HCT116 (cell line): Measurements from ENCODE around the gene CAMK2A. TPM values are rescaled to one million over a fixed set of nuclear protein-coding genes. Genes with fewer than 3 reads are reported as not detected.

ENCODE experiments used
- ATAC-seq: fragments of 200-7000 bp; cut with Tn5 transposase; 2 replicates; pipeline ENCODE4 v1.9.1; 2020; ENCODE audit warnings: mild to moderate bottlenecking, moderate library complexity
- BruUV-seq: library from RNA; stranded (reverse); fragments of 400-500 nt; replicated peaks from 2 replicates; lab custom pipeline; 2021; lab: Mats Ljungman, UMichigan
- CTCF ChIA-PET: fragments of 300-600 bp; sonication (Branson Sonifier 250); formaldehyde crosslinking; loops from one replicate; lab custom pipeline; 2021; ENCODE audit warnings: antibody characterized with exemption; lab: Charles Lee
- POLR2A ChIA-PET: fragments of 300-600, 350-600 bp; sonication (Branson Sonifier 250); formaldehyde crosslinking; loops from one replicate; lab custom pipeline; 2021; ENCODE audit warnings: antibody characterized with exemption; lab: Charles Lee
- RAD21 ChIA-PET, 2 experiments: fragments of 300-600 bp; sonication (Branson Sonifier 250); formaldehyde crosslinking; loops; one replicate each; lab custom pipeline; 2023; ENCODE audit warnings: low total read pairs in 2 of 2; ENCODE audit not compliant: uncharacterized antibody in 2 of 2, unreplicated experiment in 2 of 2, low non-redundant PET in 1 of 2; lab: Charles Lee
- DNase-seq: peaks from one replicate; pipeline ENCODE4 v3.0.0-alpha.2; 2010; ENCODE audit warnings: low read depth, low spot score
- H2AFZ ChIP-seq: fragments of 200-600 bp; shearing (Covaris generic), sonication (generic); 2 replicates; pipeline ENCODE4 v1.6.1; 2017; ENCODE audit warnings: low read depth, mixed run types, mixed read lengths, antibody characterized with exemption, low read length; ENCODE audit not compliant: poor library complexity, severe bottlenecking
- H3K27ac ChIP-seq: 2 replicates; pipeline ENCODE4 v1.5.1; 2012; ENCODE audit warnings: low read depth, low read length
- H3K27me3 ChIP-seq: fragments of 200-600 bp; sonication (generic); 2 replicates; pipeline ENCODE4 v1.6.1; 2016; ENCODE audit warnings: mixed run types, low read length, mixed read lengths; ENCODE audit not compliant: insufficient read depth
- H3K36me3 ChIP-seq, 2 experiments: fragments of 200-500 bp in 1 of 2; fragments of 200-600 bp in 1 of 2; sonication (Bioruptor generic) in 1 of 2; sonication (generic) in 1 of 2; 2 replicates each; pipeline versions ENCODE4 v1.5.1 to v1.6.1; 2014 to 2016; ENCODE audit warnings: low read length in 2 of 2, inconsistent platforms in 1 of 2, mixed read lengths in 1 of 2, mixed run types in 1 of 2; ENCODE audit not compliant: insufficient read depth in 2 of 2, control insufficient read depth in 1 of 2
- H3K4me1 ChIP-seq, 2 experiments: fragments of 200-600 bp in 1 of 2; sonication (generic) in 1 of 2; 2 replicates each; pipeline versions ENCODE4 v1.5.1 to v1.6.1; 2012 to 2017; ENCODE audit warnings: low read length in 2 of 2, inconsistent platforms in 1 of 2, mild to moderate bottlenecking in 1 of 2, mixed read lengths in 1 of 2, mixed run types in 1 of 2, moderate library complexity in 1 of 2; ENCODE audit not compliant: insufficient read depth in 2 of 2, control insufficient read depth in 1 of 2
- H3K4me2 ChIP-seq: fragments of 200-600 bp; sonication (generic); 2 replicates; pipeline ENCODE4 v1.6.1; 2017; ENCODE audit warnings: mixed run types, low read length, mixed read lengths
- H3K4me3 ChIP-seq, 2 experiments: fragments of 200-600 bp in 1 of 2; sonication (generic) in 1 of 2; replicated peaks in 1 of 2; 2 replicates each; pipeline ENCODE4 v1.5.1; 2011 to 2016; ENCODE audit warnings: low read length in 2 of 2, control low read depth in 1 of 2, low read depth in 1 of 2, mild to moderate bottlenecking in 1 of 2, mixed read lengths in 1 of 2, mixed run types in 1 of 2
- H3K79me2 ChIP-seq: fragments of 200-600 bp; sonication (generic); 2 replicates; pipeline ENCODE4 v1.6.1; 2017; ENCODE audit warnings: mild to moderate bottlenecking, mixed run types, low read length, moderate library complexity, mixed read lengths; ENCODE audit not compliant: insufficient read depth
- H3K9ac ChIP-seq: fragments of 200-600 bp; sonication (generic); 2 replicates; pipeline ENCODE4 v1.6.1; 2016; ENCODE audit warnings: low read length, mixed read lengths
- H3K9me2 ChIP-seq: fragments of 200-600 bp; sonication (generic), shearing (Covaris generic); 2 replicates; pipeline ENCODE4 v1.6.1; 2017; ENCODE audit warnings: mixed run types, mild to moderate bottlenecking, moderate library complexity; ENCODE audit not compliant: insufficient read depth
- H3K9me3 ChIP-seq, 2 experiments: fragments of 200-500 bp in 1 of 2; fragments of 200-600 bp in 1 of 2; sonication (Bioruptor generic) in 1 of 2; sonication (generic) in 1 of 2; 2 replicates each; pipeline ENCODE4 v1.6.1; 2014 to 2017; ENCODE audit warnings: low read length in 2 of 2, mixed read lengths in 2 of 2, inconsistent platforms in 1 of 2, low read depth in 1 of 2, mild to moderate bottlenecking in 1 of 2, mixed run types in 1 of 2, moderate library complexity in 1 of 2; ENCODE audit not compliant: control insufficient read depth in 1 of 2, insufficient read depth in 1 of 2
- H4K20me1 ChIP-seq: fragments of 200-600 bp; sonication (generic), shearing (Covaris generic); 2 replicates; pipeline ENCODE4 v1.6.1; 2017; ENCODE audit warnings: mixed run types, mild to moderate bottlenecking, moderate library complexity; ENCODE audit not compliant: insufficient read depth
- ATF3 ChIP-seq: IDR thresholded peaks from 2 replicates; pipeline ENCODE4 v1.6.1; 2012
- CEBPB ChIP-seq: IDR thresholded peaks from 2 replicates; pipeline ENCODE4 v1.6.1; 2012; ENCODE audit warnings: low read depth
- EGR1 ChIP-seq: IDR thresholded peaks from 2 replicates; pipeline ENCODE4 v1.6.1; 2012; ENCODE audit warnings: low read depth
- EZH2 ChIP-seq: fragments of 200-600 bp; sonication (generic); IDR thresholded peaks from 2 replicates; pipeline ENCODE4 v1.6.1; 2017; ENCODE audit warnings: antibody characterized with exemption, mixed run types
- FOSL1 ChIP-seq: IDR thresholded peaks from 2 replicates; pipeline ENCODE4 v1.6.1; 2012; ENCODE audit warnings: low read depth
- JUND ChIP-seq: IDR thresholded peaks from 2 replicates; pipeline ENCODE4 v1.6.1; 2012
- POLR2AphosphoS5 ChIP-seq: IDR thresholded peaks from 2 replicates; pipeline ENCODE4 v1.6.1; 2011; ENCODE audit warnings: mild to moderate bottlenecking, low read depth, low read length, moderate library complexity
- RAD21 ChIP-seq: IDR thresholded peaks from 2 replicates; pipeline ENCODE4 v1.6.1; 2012; ENCODE audit warnings: low read depth, mild to moderate bottlenecking
- REST ChIP-seq: IDR thresholded peaks from 2 replicates; pipeline ENCODE4 v1.6.1; 2012; ENCODE audit warnings: low read depth
- SIN3A ChIP-seq: IDR thresholded peaks from 2 replicates; pipeline ENCODE4 v1.6.1; 2012; ENCODE audit warnings: low read depth
- SP1 ChIP-seq: IDR thresholded peaks from 2 replicates; pipeline ENCODE4 v1.6.1; 2012; ENCODE audit warnings: low read depth
- TCF7L2 ChIP-seq: IDR thresholded peaks from 2 replicates; pipeline ENCODE4 v1.7.0; 2011; ENCODE audit warnings: borderline replicate concordance, inconsistent platforms; ENCODE audit not compliant: insufficient read depth, insufficient read length; ENCODE audit errors: extremely low read depth
- YY1 ChIP-seq: IDR thresholded peaks from 2 replicates; pipeline ENCODE4 v1.6.1; 2011; ENCODE audit warnings: low read length, low read depth, moderate library complexity, mild to moderate bottlenecking; ENCODE audit not compliant: insufficient replicate concordance; ENCODE audit errors: extremely low read depth
- ZFX ChIP-seq: fragments of 450-650 bp; IDR thresholded peaks from 2 replicates; pipeline ENCODE4 v1.6.1; 2017
- ZNF274 ChIP-seq: fragments of 200-500 bp; sonication (Bioruptor generic); IDR thresholded peaks from 2 replicates; pipeline ENCODE4 v1.6.1; 2014; ENCODE audit warnings: mild to moderate bottlenecking, low read depth, low read length, inconsistent platforms
- intact Hi-C: fragments of 100-400 bp; cut with micrococcal nuclease; formaldehyde crosslinking; loops from 2 replicates; pipeline ENCODE4 v1.10.0; 2022
- total RNA-seq: library from RNA; stranded (reverse); gene quantifications from one replicate; pipeline ENCODE4 v1.2.1, GENCODE V29; 2021; ENCODE audit not compliant: unreplicated experiment
- TF ChIP-seq, protein P1 (sequence below): IDR thresholded peaks from 2 replicates; pipeline ENCODE4 v1.6.1; 2011; ENCODE audit warnings: mild to moderate bottlenecking, low read length, moderate library complexity; ENCODE audit not compliant: insufficient replicate concordance; ENCODE audit errors: extremely low read depth
- TF ChIP-seq, protein P2 (sequence below), 3 experiments: fragments of 200-600 bp in 1 of 3; sonication (generic) in 1 of 3; IDR thresholded peaks in 2 of 3; conservative IDR thresholded peaks in 1 of 3; 2 replicates each; pipeline ENCODE4 v1.5.1; 2012 to 2017; ENCODE audit warnings: low read depth in 2 of 3, low read length in 2 of 3, antibody characterized with exemption in 1 of 3, borderline replicate concordance in 1 of 3, control low read depth in 1 of 3, mild to moderate bottlenecking in 1 of 3, mixed read lengths in 1 of 3, mixed run types in 1 of 3, moderate library complexity in 1 of 3; ENCODE audit not compliant: insufficient read depth in 1 of 3
- TF ChIP-seq, protein P3 (sequence below): IDR thresholded peaks from 2 replicates; pipeline ENCODE4 v1.6.1; 2012

The CAMK2A gene
- total RNA-seq, 1 experiment from 2014 or later, result not detected

DNA sequence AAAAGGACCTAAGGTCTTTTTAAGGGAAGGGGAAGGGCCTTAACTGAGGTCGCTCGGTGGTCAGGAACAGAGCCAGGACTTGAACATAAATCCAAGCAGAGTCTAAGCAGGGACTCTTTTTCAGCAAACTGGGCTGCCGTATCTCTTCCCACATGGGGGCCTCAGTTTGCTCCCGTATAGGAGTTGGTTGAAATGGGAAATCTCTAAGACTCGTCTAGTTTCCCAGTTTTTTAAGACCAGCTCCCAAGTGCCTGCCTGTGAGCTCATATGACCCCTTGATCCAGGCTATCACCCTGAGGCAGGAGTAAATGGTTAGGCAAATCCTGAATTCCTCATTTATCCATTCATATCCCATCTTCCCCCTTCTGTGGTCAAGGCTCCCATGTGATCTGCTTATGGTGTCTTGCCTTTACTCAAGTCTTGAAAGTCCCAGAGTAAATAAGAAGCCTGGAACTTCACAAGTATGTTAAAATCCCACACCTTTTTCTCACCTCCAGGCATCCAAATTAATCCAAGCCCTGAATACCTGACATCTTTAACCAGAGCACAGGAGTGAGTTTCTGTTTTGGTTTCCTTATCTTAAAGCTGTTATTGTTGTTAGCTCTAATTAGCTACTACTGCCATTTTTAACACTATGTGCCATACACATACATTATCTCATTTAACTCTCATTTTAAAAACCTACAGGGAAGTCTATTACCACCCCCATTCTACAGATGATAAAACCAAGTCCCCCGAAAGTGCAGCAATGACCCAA, 10.2 kb upstream of the CAMK2A start:
- Histone ChIP-seq H3K9me3 (no peaks in the 10 kb centered on the region), H4K20me1 (no peaks in the 10 kb centered on the region), H3K27me3 (no peaks in the 10 kb centered on the region), H3K4me1 (peaks cover 8 to 13% of the 10 kb centered on the region in 2 experiments; a peak in 3 of 4 replicates), H3K4me3 (no peak overlapping the region), H2AFZ (no peak overlapping the region), H3K4me2 (no peak overlapping the region), H3K9ac (no peak overlapping the region), H3K36me3 (no peaks in the 10 kb centered on the region), H3K79me2 (no peaks in the 10 kb centered on the region), H3K9me2 (no peaks in the 10 kb centered on the region), H3K27ac (no peak overlapping the region)
- ChIA-PET RAD21 (no interaction called here), CTCF (interaction anchor here (1.2 kb wide), 1 partner anchor 13 kb away, joined by 3 read pairs; no protein-coding TSS in a partner anchor), POLR2A (interaction anchor here (0.6 kb wide), 1 partner anchor 13 kb away, joined by 3 read pairs; no protein-coding TSS in a partner anchor)
- no peak for DNase-seq
- no peak for TF ChIP-seq CEBPB
- TF ChIP-seq, protein P1, sequence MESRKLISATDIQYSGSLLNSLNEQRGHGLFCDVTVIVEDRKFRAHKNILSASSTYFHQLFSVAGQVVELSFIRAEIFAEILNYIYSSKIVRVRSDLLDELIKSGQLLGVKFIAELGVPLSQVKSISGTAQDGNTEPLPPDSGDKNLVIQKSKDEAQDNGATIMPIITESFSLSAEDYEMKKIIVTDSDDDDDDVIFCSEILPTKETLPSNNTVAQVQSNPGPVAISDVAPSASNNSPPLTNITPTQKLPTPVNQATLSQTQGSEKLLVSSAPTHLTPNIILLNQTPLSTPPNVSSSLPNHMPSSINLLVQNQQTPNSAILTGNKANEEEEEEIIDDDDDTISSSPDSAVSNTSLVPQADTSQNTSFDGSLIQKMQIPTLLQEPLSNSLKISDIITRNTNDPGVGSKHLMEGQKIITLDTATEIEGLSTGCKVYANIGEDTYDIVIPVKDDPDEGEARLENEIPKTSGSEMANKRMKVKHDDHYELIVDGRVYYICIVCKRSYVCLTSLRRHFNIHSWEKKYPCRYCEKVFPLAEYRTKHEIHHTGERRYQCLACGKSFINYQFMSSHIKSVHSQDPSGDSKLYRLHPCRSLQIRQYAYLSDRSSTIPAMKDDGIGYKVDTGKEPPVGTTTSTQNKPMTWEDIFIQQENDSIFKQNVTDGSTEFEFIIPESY, result no peak
- no peak for TF ChIP-seq ATF3
- no peak for TF ChIP-seq REST
- no peak for TF ChIP-seq SP1
- no peak for TF ChIP-seq POLR2AphosphoS5
- TF ChIP-seq, protein P2, sequence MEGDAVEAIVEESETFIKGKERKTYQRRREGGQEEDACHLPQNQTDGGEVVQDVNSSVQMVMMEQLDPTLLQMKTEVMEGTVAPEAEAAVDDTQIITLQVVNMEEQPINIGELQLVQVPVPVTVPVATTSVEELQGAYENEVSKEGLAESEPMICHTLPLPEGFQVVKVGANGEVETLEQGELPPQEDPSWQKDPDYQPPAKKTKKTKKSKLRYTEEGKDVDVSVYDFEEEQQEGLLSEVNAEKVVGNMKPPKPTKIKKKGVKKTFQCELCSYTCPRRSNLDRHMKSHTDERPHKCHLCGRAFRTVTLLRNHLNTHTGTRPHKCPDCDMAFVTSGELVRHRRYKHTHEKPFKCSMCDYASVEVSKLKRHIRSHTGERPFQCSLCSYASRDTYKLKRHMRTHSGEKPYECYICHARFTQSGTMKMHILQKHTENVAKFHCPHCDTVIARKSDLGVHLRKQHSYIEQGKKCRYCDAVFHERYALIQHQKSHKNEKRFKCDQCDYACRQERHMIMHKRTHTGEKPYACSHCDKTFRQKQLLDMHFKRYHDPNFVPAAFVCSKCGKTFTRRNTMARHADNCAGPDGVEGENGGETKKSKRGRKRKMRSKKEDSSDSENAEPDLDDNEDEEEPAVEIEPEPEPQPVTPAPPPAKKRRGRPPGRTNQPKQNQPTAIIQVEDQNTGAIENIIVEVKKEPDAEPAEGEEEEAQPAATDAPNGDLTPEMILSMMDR (IDR thresholded peaks at IDR 0.05 in 2 of 3, conservative IDR thresholded peaks at IDR 0.05 in 1 of 3; ENCODE audit: borderline replicate concordance in 1 of 3, insufficient read depth in 1 of 3, low read depth in 2 of 3, low read length in 2 of 3), result no peak
- no peak for TF ChIP-seq EZH2
- no peak for TF ChIP-seq JUND
- no peak for TF ChIP-seq FOSL1
- no peak for TF ChIP-seq SIN3A
- no peak for TF ChIP-seq TCF7L2
- no peak for TF ChIP-seq RAD21
- no peak for TF ChIP-seq ZFX
- TF ChIP-seq, protein P3, sequence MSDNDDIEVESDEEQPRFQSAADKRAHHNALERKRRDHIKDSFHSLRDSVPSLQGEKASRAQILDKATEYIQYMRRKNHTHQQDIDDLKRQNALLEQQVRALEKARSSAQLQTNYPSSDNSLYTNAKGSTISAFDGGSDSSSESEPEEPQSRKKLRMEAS, result no peak
- TF ChIP-seq EGR1, result no peak
- TF ChIP-seq ZNF274, result no peak
- TF ChIP-seq YY1, result no peak
- BruUV-seq, result no TSS peak
- intact Hi-C loops, result no loop called here
- ATAC-seq, result no peak
